Fibroblast of skin of right biceps (primary cell): Measurements from ENCODE around the gene NDUFA13.

Source experiments
- DNase-seq: peaks from one replicate; pipeline ENCODE4 v3.0.0-alpha.2; 2013

The NDUFA13 gene

GRCh38 chr19:19489804-19490204, 26.2 kb upstream of the NDUFA13 start:
- DNase-seq = no peak

- peak; percentile 82 for DNase-seq
These were observed 25.6 kb upstream of the NDUFA13 start for GRCh38 chr19:19490214-19490968.

GRCh38 chr19:19491321-19492025, 24.6 kb upstream of the NDUFA13 start:
- no peak for DNase-seq

GRCh38 chr19:19492026-19492610, 23.9 kb upstream of the NDUFA13 start:
- no peak for DNase-seq

GRCh38 chr19:19493841-19494546, 22.0 kb upstream of the NDUFA13 start:
- DNase-seq = no peak

GRCh38 chr19:19495614-19496603, 20.1 kb upstream of the NDUFA13 start:
- no peak for DNase-seq

GRCh38 chr19:19498255-19498991, 17.6 kb upstream of the NDUFA13 start:
- no peak for DNase-seq

GRCh38 chr19:19499272-19499995, 16.6 kb upstream of the NDUFA13 start:
- no peak for DNase-seq

GRCh38 chr19:19500975-19501644, 14.9 kb upstream of the NDUFA13 start:
- no peak for DNase-seq

GRCh38 chr19:19501798-19502197, 14.2 kb upstream of the NDUFA13 start:
- no peak for DNase-seq

GRCh38 chr19:19502281-19502680, 13.7 kb upstream of the NDUFA13 start:
- no peak for DNase-seq

- DNase-seq = no peak
These were observed 13.0 kb upstream of the NDUFA13 start for GRCh38 chr19:19502808-19503602.

- no peak for DNase-seq
These were observed 11.0 kb upstream of the NDUFA13 start for GRCh38 chr19:19504754-19505668.

GRCh38 chr19:19505669-19506326, 10.2 kb upstream of the NDUFA13 start:
- DNase-seq = no peak

GRCh38 chr19:19506592-19506991, 9.4 kb upstream of the NDUFA13 start:
- no peak for DNase-seq

GRCh38 chr19:19507354-19507753, 8.7 kb upstream of the NDUFA13 start:
- DNase-seq = no peak

- DNase-seq = no peak
These were observed 7.8 kb upstream of the NDUFA13 start for GRCh38 chr19:19508217-19508616.

- no peak for DNase-seq
These were observed 5.6 kb upstream of the NDUFA13 start for GRCh38 chr19:19510432-19510831.
